ENCODE data around the gene HEXIM1.

DNA sequence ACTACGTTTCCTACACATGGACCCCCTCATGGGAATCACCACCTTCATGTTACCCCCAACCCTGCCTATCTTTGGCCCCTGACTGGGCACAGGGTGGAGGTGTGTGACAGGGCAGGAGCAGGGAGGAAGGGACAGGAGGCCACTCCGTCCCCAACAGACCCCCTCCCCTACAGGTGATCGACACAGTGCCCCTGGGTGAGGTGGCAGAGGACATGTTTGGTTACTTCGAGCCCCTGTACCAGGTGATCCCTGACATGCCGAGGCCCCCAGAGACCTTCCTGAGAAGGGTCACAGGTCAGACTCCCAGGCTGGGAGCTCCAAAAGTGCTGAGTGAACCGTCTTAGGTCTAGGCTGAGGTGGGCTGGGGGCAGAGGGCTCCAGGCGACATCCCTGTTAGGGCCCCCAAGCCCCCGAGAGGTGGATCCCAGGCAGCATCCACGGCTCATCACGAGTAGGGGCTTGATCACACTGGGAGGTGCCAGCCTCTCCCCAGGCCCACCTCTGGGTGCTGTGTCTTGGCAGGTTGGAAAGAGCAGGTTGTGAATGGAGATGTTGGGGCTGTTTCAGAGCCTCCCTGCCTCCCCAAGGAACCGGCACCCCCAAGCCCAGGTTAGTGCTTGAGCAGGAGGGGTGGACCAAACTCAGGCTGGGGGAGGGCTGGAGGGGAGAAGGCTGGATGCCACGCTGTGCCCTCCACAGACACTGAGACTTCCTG is 11.3 kb upstream of the HEXIM1 start:
- no peak for TF ChIP-seq POLR2A (IDR thresholded peaks at IDR 0.05; ENCODE audit: low read depth, low read length)
- no peak for TF ChIP-seq POLR2AphosphoS5 (IDR thresholded peaks at IDR 0.05; ENCODE audit: low read depth, low read length)
